K562 (cell line): ENCODE data around the gene RCC2.

Experiments used
- CBX1 ChIP-seq: sonication (generic); IDR thresholded peaks from 2 replicates; pipeline ENCODE4 v1.6.1; 2016; ENCODE audit warnings: antibody characterized with exemption, low read depth, mild to moderate bottlenecking
- ELF4 ChIP-seq: fragments of 450-650 bp; formaldehyde crosslinking; IDR thresholded peaks from 2 replicates; pipeline ENCODE4 v1.4.0; 2022; ENCODE audit warnings: missing genetic modification characterization
- POLR2A ChIP-seq: fragments of 450-650 bp; conservative IDR thresholded peaks from 2 replicates; pipeline ENCODE4 v1.6.1; 2016
- RCOR1 ChIP-seq, 2 experiments: IDR thresholded peaks; 2 replicates each; pipeline ENCODE4 v1.6.1; 2012; ENCODE audit warnings: low read depth in 2 of 2, low read length in 2 of 2, borderline replicate concordance in 1 of 2, improper control_type of control experiment in 1 of 2
- TAF1 ChIP-seq: IDR thresholded peaks from 2 replicates; pipeline ENCODE4 v1.6.1; 2011; ENCODE audit warnings: mild to moderate bottlenecking, low read length, moderate library complexity; ENCODE audit not compliant: insufficient read depth, control insufficient read depth, severe bottlenecking; ENCODE audit errors: extremely low read depth
- TGIF2 ChIP-seq: sonication (generic); formaldehyde crosslinking; IDR thresholded peaks from 2 replicates; pipeline ENCODE4 v1.8.1; 2022; ENCODE audit warnings: mild to moderate bottlenecking, missing genetic modification reagents, moderate library complexity
- TF ChIP-seq, protein P1 (sequence below): fragments of 150-350 bp; IDR thresholded peaks from 2 replicates; pipeline ENCODE4 v1.6.1; 2014; ENCODE audit warnings: low read depth, mild to moderate bottlenecking, low read length, borderline replicate concordance
- TF ChIP-seq, protein P2 (sequence below), 3 experiments: IDR thresholded peaks in 2 of 3; conservative IDR thresholded peaks in 1 of 3; 2 replicates each; pipeline ENCODE4 v1.5.1; 2011 to 2012; ENCODE audit warnings: low read length in 3 of 3, mild to moderate bottlenecking in 3 of 3, control low read depth in 2 of 3, improper control_type of control experiment in 1 of 3, inconsistent platforms in 1 of 3, low read depth in 1 of 3, mixed read lengths in 1 of 3, moderate library complexity in 1 of 3; ENCODE audit not compliant: insufficient read depth in 2 of 3
- TF ChIP-seq, protein P3 (sequence below), 2 experiments: IDR thresholded peaks in 1 of 2; conservative IDR thresholded peaks in 1 of 2; 2 replicates each; pipeline ENCODE4 v1.6.1; 2016; ENCODE audit warnings: low read depth in 2 of 2, mild to moderate bottlenecking in 1 of 2, missing compliant biosample characterization in 1 of 2, missing genetic modification characterization in 1 of 2, moderate library complexity in 1 of 2
- TF ChIP-seq, protein P4 (sequence below), 2 experiments: fragments of 450-650 bp in 1 of 2; sonication (generic) in 1 of 2; formaldehyde crosslinking in 1 of 2; IDR thresholded peaks in 1 of 2; conservative IDR thresholded peaks in 1 of 2; 2 replicates each; pipeline versions ENCODE4 v1.6.1 to v1.8.1; 2016 to 2023; ENCODE audit warnings: mild to moderate bottlenecking in 2 of 2, moderate library complexity in 2 of 2, inconsistent platforms in 1 of 2, missing genetic modification reagents in 1 of 2

DNA sequence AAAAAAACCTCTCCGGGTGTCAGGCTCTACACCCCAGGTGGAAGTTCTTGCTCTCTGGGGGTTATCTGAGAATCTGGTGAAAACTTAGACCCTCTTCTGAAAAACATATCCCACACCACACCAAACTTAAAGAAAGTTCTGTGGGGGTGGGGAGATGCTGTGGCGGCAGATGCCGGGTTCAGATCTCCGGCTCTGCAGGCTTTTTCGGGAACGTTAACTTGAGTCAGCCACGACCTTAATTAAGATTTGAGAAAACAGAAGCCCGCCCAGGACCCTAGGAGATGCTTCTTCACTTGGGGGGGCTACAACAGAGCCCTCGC is 2.3 kb downstream of the RCC2 start:
- TF ChIP-seq, protein P1, sequence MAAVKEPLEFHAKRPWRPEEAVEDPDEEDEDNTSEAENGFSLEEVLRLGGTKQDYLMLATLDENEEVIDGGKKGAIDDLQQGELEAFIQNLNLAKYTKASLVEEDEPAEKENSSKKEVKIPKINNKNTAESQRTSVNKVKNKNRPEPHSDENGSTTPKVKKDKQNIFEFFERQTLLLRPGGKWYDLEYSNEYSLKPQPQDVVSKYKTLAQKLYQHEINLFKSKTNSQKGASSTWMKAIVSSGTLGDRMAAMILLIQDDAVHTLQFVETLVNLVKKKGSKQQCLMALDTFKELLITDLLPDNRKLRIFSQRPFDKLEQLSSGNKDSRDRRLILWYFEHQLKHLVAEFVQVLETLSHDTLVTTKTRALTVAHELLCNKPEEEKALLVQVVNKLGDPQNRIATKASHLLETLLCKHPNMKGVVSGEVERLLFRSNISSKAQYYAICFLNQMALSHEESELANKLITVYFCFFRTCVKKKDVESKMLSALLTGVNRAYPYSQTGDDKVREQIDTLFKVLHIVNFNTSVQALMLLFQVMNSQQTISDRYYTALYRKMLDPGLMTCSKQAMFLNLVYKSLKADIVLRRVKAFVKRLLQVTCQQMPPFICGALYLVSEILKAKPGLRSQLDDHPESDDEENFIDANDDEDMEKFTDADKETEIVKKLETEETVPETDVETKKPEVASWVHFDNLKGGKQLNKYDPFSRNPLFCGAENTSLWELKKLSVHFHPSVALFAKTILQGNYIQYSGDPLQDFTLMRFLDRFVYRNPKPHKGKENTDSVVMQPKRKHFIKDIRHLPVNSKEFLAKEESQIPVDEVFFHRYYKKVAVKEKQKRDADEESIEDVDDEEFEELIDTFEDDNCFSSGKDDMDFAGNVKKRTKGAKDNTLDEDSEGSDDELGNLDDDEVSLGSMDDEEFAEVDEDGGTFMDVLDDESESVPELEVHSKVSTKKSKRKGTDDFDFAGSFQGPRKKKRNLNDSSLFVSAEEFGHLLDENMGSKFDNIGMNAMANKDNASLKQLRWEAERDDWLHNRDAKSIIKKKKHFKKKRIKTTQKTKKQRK: no peak
- TF ChIP-seq, protein P2, sequence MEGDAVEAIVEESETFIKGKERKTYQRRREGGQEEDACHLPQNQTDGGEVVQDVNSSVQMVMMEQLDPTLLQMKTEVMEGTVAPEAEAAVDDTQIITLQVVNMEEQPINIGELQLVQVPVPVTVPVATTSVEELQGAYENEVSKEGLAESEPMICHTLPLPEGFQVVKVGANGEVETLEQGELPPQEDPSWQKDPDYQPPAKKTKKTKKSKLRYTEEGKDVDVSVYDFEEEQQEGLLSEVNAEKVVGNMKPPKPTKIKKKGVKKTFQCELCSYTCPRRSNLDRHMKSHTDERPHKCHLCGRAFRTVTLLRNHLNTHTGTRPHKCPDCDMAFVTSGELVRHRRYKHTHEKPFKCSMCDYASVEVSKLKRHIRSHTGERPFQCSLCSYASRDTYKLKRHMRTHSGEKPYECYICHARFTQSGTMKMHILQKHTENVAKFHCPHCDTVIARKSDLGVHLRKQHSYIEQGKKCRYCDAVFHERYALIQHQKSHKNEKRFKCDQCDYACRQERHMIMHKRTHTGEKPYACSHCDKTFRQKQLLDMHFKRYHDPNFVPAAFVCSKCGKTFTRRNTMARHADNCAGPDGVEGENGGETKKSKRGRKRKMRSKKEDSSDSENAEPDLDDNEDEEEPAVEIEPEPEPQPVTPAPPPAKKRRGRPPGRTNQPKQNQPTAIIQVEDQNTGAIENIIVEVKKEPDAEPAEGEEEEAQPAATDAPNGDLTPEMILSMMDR (IDR thresholded peaks at IDR 0.05 in 2 of 3, conservative IDR thresholded peaks at IDR 0.05 in 1 of 3; ENCODE audit: insufficient read depth in 2 of 3, low read depth in 1 of 3, low read length in 3 of 3): no peak
- no peak for TF ChIP-seq ELF4
- TF ChIP-seq RCOR1 (IDR thresholded peaks at IDR 0.05; ENCODE audit: borderline replicate concordance in 1 of 2, low read depth in 2 of 2, low read length in 2 of 2): no peak
- no peak for TF ChIP-seq CBX1
- TF ChIP-seq TAF1: no peak
- TF ChIP-seq, protein P3, sequence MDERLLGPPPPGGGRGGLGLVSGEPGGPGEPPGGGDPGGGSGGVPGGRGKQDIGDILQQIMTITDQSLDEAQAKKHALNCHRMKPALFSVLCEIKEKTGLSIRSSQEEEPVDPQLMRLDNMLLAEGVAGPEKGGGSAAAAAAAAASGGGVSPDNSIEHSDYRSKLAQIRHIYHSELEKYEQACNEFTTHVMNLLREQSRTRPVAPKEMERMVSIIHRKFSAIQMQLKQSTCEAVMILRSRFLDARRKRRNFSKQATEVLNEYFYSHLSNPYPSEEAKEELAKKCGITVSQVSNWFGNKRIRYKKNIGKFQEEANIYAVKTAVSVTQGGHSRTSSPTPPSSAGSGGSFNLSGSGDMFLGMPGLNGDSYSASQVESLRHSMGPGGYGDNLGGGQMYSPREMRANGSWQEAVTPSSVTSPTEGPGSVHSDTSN (CRISPR knock-in tag; IDR thresholded peaks at IDR 0.05; ENCODE audit: low read depth): no peak
- TF ChIP-seq, protein P3 (tag; conservative IDR thresholded peaks at IDR 0.05; ENCODE audit: low read depth): no peak
- TF ChIP-seq TGIF2 (CRISPR knock-in tag): no peak
- TF ChIP-seq, protein P4, sequence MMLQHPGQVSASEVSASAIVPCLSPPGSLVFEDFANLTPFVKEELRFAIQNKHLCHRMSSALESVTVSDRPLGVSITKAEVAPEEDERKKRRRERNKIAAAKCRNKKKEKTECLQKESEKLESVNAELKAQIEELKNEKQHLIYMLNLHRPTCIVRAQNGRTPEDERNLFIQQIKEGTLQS (IDR thresholded peaks at IDR 0.05): no peak
- TF ChIP-seq, protein P4 (CRISPR knock-in tag; conservative IDR thresholded peaks at IDR 0.05): no peak
- TF ChIP-seq POLR2A: no peak
